Trophoblast cell (in vitro differentiated cells and primary cell): Measurements from ENCODE around the gene MED29. TPM values are rescaled to one million over a fixed set of nuclear protein-coding genes. Genes with fewer than 3 reads are reported as not detected.

ENCODE experiments used
- DNase-seq, 2 donors: peaks; one replicate each; pipeline ENCODE4 v3.0.0-alpha.2; 2016
- H2AFZ ChIP-seq: 2 replicates; pipeline ENCODE4 v1.6.1; 2013; ENCODE audit warnings: low read length, moderate library complexity, mild to moderate bottlenecking; ENCODE audit not compliant: insufficient read depth, poor library complexity
- H2AK5ac ChIP-seq: 2 replicates; pipeline ENCODE4 v1.6.1; 2013; ENCODE audit warnings: mild to moderate bottlenecking, low read length
- H2BK120ac ChIP-seq: 2 replicates; pipeline ENCODE4 v1.6.1; 2013; ENCODE audit warnings: low read length, mild to moderate bottlenecking, moderate library complexity; ENCODE audit not compliant: insufficient read depth, poor library complexity
- H2BK12ac ChIP-seq: 2 replicates; pipeline ENCODE4 v1.6.1; 2013; ENCODE audit warnings: mild to moderate bottlenecking, low read length, moderate library complexity
- H2BK5ac ChIP-seq: 2 replicates; pipeline ENCODE4 v1.6.1; 2013; ENCODE audit warnings: low read length, low read depth, moderate library complexity, mild to moderate bottlenecking; ENCODE audit not compliant: poor library complexity
- H3K14ac ChIP-seq: 2 replicates; pipeline ENCODE4 v1.6.1; 2013; ENCODE audit warnings: mild to moderate bottlenecking, low read length
- H3K18ac ChIP-seq: 2 replicates; pipeline ENCODE4 v1.6.1; 2013; ENCODE audit warnings: mild to moderate bottlenecking, low read length
- H3K23ac ChIP-seq: 2 replicates; pipeline ENCODE4 v1.6.1; 2013; ENCODE audit warnings: low read length
- H3K27ac ChIP-seq: 2 replicates; pipeline ENCODE4 v1.5.1; 2013; ENCODE audit warnings: low read depth, mild to moderate bottlenecking, inconsistent platforms, low read length, moderate library complexity
- H3K27me3 ChIP-seq: 2 replicates; pipeline ENCODE4 v1.6.1; 2013; ENCODE audit warnings: inconsistent platforms, mild to moderate bottlenecking, low read length, moderate library complexity; ENCODE audit not compliant: insufficient read depth
- H3K36me3 ChIP-seq, 2 experiments: 1 replicate in 1 of 2; 2 replicates in 1 of 2; pipeline ENCODE4 v1.6.1; 2013; ENCODE audit warnings: low read length in 2 of 2, mild to moderate bottlenecking in 2 of 2, moderate library complexity in 1 of 2; ENCODE audit not compliant: insufficient read depth in 2 of 2, control insufficient read depth in 1 of 2
- H3K4ac ChIP-seq: 2 replicates; pipeline ENCODE4 v1.6.1; 2013; ENCODE audit warnings: low read depth, mild to moderate bottlenecking, low read length, moderate library complexity
- H3K4me1 ChIP-seq, 2 experiments: 1 replicate in 1 of 2; 2 replicates in 1 of 2; pipeline ENCODE4 v1.6.1; 2013; ENCODE audit warnings: low read length in 2 of 2, mild to moderate bottlenecking in 2 of 2, moderate library complexity in 1 of 2; ENCODE audit not compliant: insufficient read depth in 2 of 2, control insufficient read depth in 1 of 2
- H3K4me2 ChIP-seq: 2 replicates; pipeline ENCODE4 v1.6.1; 2013; ENCODE audit warnings: inconsistent platforms, mild to moderate bottlenecking, low read length, moderate library complexity
- H3K4me3 ChIP-seq: 2 replicates; pipeline ENCODE4 v1.5.1; 2013; ENCODE audit warnings: mild to moderate bottlenecking, low read depth, low read length, inconsistent platforms
- H3K79me1 ChIP-seq: one replicate; pipeline ENCODE4 v1.6.1; 2013; ENCODE audit warnings: low read length
- H3K79me2 ChIP-seq: 2 replicates; pipeline ENCODE4 v1.6.1; 2013; ENCODE audit warnings: low read length, mild to moderate bottlenecking; ENCODE audit not compliant: control insufficient read depth, insufficient read depth, poor library complexity
- H3K9ac ChIP-seq: 2 replicates; pipeline ENCODE4 v1.6.1; 2013; ENCODE audit warnings: mild to moderate bottlenecking, low read length
- H3K9me3 ChIP-seq: 2 replicates; pipeline ENCODE4 v1.6.1; 2013; ENCODE audit warnings: low read depth, mild to moderate bottlenecking, control low read depth, inconsistent platforms, low read length; ENCODE audit not compliant: insufficient read depth
- H4K12ac ChIP-seq: 2 replicates; pipeline ENCODE4 v1.6.1; 2013; ENCODE audit warnings: low read depth, mild to moderate bottlenecking, low read length, moderate library complexity
- H4K8ac ChIP-seq: 2 replicates; pipeline ENCODE4 v1.6.1; 2013; ENCODE audit warnings: low read depth, mild to moderate bottlenecking, low read length, moderate library complexity
- H4K91ac ChIP-seq: one replicate; pipeline ENCODE4 v1.6.1; 2013; ENCODE audit warnings: low read depth, mild to moderate bottlenecking, low read length, moderate library complexity
- WGBS: extraction: QIAGEN DNeasy Blood & Tissue Kit; methylation state at CpG from one replicate; pipeline ENCODE4 v1.1.7; 2013; ENCODE audit warnings: missing lambda C conversion rate; ENCODE audit not compliant: insufficient read length, insufficient coverage; ENCODE audit errors: extremely low coverage; 5-methylcytosine and 5-hydroxymethylcytosine counted together
- polyA plus RNA-seq: library from polyadenylated mRNA; stranded (reverse); fragments of 200-250 nt; gene quantifications from 2 replicates; pipeline ENCODE4 v1.2.3, GENCODE V29; 2013

Gene MED29, protein sequence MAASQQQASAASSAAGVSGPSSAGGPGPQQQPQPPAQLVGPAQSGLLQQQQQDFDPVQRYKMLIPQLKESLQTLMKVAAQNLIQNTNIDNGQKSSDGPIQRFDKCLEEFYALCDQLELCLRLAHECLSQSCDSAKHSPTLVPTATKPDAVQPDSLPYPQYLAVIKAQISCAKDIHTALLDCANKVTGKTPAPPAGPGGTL
- 19.0 and 22.7 TPM in 2 replicates for polyA plus RNA-seq

DNA sequence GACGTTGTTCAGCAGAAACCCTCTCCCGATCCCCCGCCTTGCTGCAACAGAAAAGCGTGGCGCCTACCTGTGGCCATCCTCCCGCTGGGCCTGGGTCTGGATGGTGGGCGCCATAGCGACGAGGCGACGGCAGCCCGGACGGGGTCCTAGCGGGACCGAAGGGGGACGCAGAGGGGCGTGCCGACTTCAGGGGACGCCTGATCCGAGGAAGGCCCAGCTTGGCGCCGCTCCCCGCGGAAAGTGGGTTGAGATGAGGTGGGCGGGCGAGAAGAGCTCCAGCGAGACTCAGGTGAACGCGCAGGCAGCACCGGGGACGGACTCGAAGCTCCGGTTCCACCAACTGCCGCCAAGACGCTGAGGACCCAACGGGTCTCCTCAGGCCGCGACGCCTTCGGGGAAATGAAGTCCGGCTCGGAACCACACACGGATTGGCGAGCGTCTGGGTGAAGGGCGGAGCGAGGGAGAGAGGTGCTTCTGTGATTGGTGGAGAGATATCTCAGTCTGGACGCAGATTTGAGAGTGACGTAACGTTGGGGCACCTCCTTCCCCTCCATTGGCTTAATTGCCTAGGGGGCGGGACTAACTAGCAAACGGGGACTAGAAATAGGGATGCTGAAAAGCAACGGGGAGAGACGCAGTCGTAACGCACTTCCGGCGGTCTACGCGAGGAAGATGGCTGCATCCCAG lies at the start of gene MED29, which contains the start of gene PAF1:
MED29 (plus strand) TSS at position 628 of the 687 bp plus-strand sequence; CDS start at position 673, 45 bp downstream.
PAF1 (minus strand) TSS at position 356 of the 687 bp plus-strand sequence; CDS start at position 114, 242 bp downstream.
- Histone ChIP-seq H4K8ac (peak within 1 kb of the TSS; percentile 73), H3K4me3 (peak within 1 kb of the TSS; percentile 90), H3K9me3 (no peaks in the 10 kb centered on the region), H3K27me3 (no peaks in the 10 kb centered on the region), H3K18ac (peak within 1 kb of the TSS; percentile 33), H3K36me3 (peaks cover 33 to 39% of the 10 kb centered on the region in 2 experiments), H3K4me2 (peak within 1 kb of the TSS; percentile 92), H2BK5ac (peak within 1 kb of the TSS; percentile 65), H4K91ac (peak within 1 kb of the TSS; percentile 72), H3K14ac (peak within 1 kb of the TSS; percentile 50), H2AK5ac (peak within 1 kb of the TSS; percentile 51), H3K9ac (peak within 1 kb of the TSS; percentile 79), H3K27ac (peak within 1 kb of the TSS; percentile 86), H3K4ac (peak within 1 kb of the TSS; percentile 44), H3K23ac (no peak within 1 kb of the TSS), H3K4me1 (peaks cover 8 to 9% of the 10 kb centered on the region in 2 experiments), H3K79me2 (peaks cover 5% of the 10 kb centered on the region), H2BK12ac (peak within 1 kb of the TSS; percentile 20), H4K12ac (peak within 1 kb of the TSS; percentile 46), H3K79me1 (peaks cover 6% of the 10 kb centered on the region), H2BK120ac (peak within 1 kb of the TSS; percentile 12), H2AFZ (peak within 1 kb of the TSS; percentile 20)
- WGBS, result no CpG with 5 or more reads among the region's 60 CpGs
- peak; percentile 99 for DNase-seq

DNA sequence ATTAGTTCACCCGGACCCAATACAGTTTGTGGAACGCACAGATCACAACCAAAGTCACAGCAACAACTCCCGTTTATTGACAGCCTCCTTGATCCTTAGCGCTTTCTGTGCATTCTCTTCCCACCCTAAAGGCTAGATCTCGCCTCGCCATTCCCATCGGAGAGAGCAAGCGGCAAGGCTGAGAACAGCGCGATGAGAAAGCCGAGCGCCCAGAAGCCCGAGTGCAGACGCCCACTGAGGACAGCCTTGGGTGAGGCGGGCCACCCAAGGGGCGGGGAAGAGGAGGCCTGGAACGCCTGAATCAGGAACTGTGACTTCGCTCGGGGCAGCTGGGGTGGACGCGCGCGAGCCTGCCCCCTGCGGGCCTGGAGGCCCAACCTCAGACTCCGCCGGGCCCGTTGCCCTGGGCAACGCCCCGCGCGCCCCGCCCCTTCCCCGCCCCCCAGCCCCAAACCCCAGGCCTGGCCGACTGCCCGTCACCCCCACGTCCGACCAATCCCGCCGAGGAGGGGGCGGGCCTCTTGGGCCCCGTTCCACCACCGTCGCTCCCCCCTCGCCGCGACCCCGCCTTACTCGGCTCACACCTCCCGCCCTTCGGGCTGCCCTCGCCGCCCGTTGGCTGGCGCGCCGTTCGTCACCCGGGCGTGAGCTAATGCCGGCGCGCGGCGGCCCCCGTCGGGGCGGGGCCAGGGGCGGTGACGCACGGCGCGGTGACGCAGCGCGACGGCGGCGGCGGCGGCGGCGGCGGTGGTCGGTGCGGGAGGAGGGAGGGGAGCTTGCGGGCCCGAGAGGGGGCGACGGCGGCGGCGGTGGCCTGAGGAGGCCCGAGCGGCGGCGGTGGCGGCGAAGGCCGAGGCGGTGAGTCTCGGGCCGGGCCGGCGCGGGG lies 49.2 kb upstream of the MED29 start, which contains the start of gene SAMD4B:
SAMD4B (plus strand) TSS at position 703 of the 886 bp plus-strand sequence. CDS start 14,473 bp downstream, outside the sequence.
- Histone ChIP-seq H3K27ac (peak within 1 kb of the TSS; percentile 69), H3K23ac (no peak within 1 kb of the TSS), H2BK5ac (peak within 1 kb of the TSS; percentile 76), H3K4me3 (peak within 1 kb of the TSS; percentile 86), H2AFZ (peak within 1 kb of the TSS; percentile 94), H3K18ac (peak within 1 kb of the TSS; percentile 94), H4K8ac (peak within 1 kb of the TSS; percentile 94), H3K4me2 (peak within 1 kb of the TSS; percentile 75), H3K4me1 (peaks cover 9 to 10% of the 10 kb centered on the region in 2 experiments), H4K12ac (peak within 1 kb of the TSS; percentile 46), H3K79me2 (peaks cover 12% of the 10 kb centered on the region), H3K36me3 (peaks cover 0 to 5% of the 10 kb centered on the region in 2 experiments), H2BK120ac (peak within 1 kb of the TSS; percentile 68), H2AK5ac (peak within 1 kb of the TSS; percentile 47), H3K4ac (peak within 1 kb of the TSS; percentile 22), H3K9me3 (no peaks in the 10 kb centered on the region), H3K9ac (peak within 1 kb of the TSS; percentile 87), H3K79me1 (peaks cover 6% of the 10 kb centered on the region), H3K27me3 (no peaks in the 10 kb centered on the region), H3K14ac (peak within 1 kb of the TSS; percentile 88), H2BK12ac (no peak within 1 kb of the TSS), H4K91ac (peak within 1 kb of the TSS; percentile 77)
- DNase-seq, result peak; percentile 99
- WGBS, result no CpG with 5 or more reads among the region's 105 CpGs

DNA sequence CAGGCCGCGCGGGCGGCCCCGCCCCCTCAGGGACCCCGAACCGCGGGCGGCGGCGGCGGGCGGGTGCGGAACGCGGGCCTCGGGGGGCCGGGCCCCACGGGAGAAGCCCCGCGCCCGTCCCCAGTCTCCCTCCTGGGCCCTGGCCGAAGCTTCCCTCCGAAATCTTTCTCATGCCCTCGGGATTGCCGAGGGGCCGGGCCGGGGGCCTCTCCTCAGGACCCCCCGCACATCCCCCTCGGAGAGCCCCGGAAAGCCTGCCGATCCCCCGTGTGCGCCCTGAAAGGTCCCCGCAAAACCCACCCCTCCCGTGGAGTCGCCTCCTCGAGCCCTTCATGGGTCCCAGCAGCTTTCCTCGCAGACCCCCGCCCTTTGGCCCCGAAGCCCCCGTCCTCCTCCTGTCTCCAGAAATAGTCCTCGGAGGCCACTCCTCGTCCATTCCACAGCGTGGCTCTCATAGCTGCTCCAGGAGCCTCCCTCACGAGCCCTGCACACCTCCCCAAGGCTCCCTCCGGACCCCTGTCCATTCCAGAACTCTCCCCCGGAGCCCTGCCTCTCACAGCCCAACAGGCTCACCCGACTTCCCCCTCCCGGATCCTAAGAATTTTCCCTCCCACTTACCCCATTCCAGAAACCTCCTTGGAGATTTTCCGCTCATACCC lies 48.4 kb upstream of the MED29 start:
- WGBS, result no CpG with 5 or more reads among the region's 51 CpGs
- no peak overlapping the region for H2BK12ac ChIP-seq
- peak overlapping the region; percentile 64 for H2BK5ac ChIP-seq
- H3K27me3 ChIP-seq, result no peaks in the 10 kb centered on the region
- H4K12ac ChIP-seq, result peak overlapping the region; percentile 40
- DNase-seq, result peak; percentile 15 to 21
- peak overlapping the region; percentile 86 for H3K4me3 ChIP-seq
- peak overlapping the region; percentile 68 for H2BK120ac ChIP-seq
- peaks cover 6% of the 10 kb centered on the region for H3K79me1 ChIP-seq
- H3K14ac ChIP-seq, result peak overlapping the region; percentile 85
- H3K18ac ChIP-seq, result peak overlapping the region; percentile 94
- H2AK5ac ChIP-seq, result peak overlapping the region; percentile 47
- H3K4me2 ChIP-seq, result peak overlapping the region; percentile 75
- H3K23ac ChIP-seq, result no peak overlapping the region
- peaks cover 9 to 10% of the 10 kb centered on the region in 2 experiments for H3K4me1 ChIP-seq
- peak overlapping the region; percentile 22 for H3K4ac ChIP-seq
- peak overlapping the region; percentile 87 for H3K9ac ChIP-seq
- H4K91ac ChIP-seq, result peak overlapping the region; percentile 75
- peak overlapping the region; percentile 85 for H4K8ac ChIP-seq
- no peaks in the 10 kb centered on the region for H3K9me3 ChIP-seq
- H2AFZ ChIP-seq, result peak overlapping the region; percentile 94
- H3K36me3 ChIP-seq, result peaks cover 0 to 9% of the 10 kb centered on the region in 2 experiments
- peak overlapping the region; percentile 69 for H3K27ac ChIP-seq
- peaks cover 12% of the 10 kb centered on the region for H3K79me2 ChIP-seq
